Left cardiac atrium (tissue), 4 donors: ENCODE results near the gene DCST2. TPM values are rescaled to one million over a fixed set of nuclear protein-coding genes. Genes with fewer than 3 reads are reported as not detected.

ENCODE experiments used
- ATAC-seq, 2 donors: fragments of 200-7000 bp; cut with Tn5 transposase; one replicate each; pipeline ENCODE4 v1.9.1; 2020; ENCODE audit warnings: mild to moderate bottlenecking in 2 of 2, moderate library complexity in 2 of 2
- DNase-seq: peaks from one replicate; pipeline ENCODE4 v3.0.0-alpha.2; 2020
- intact Hi-C, 2 donors: fragments of 100-400 bp; cut with DNase I; formaldehyde crosslinking; loops; one replicate each; pipeline versions ENCODE4 v1.14.1 to v1.15.1; 2022 to 2023
- long read RNA-seq: library from polyadenylated mRNA; unstranded; transcript quantifications from one replicate; pipeline ENCODE4 v2.0.0, GENCODE V29; 2021
- total RNA-seq, 2 donors: library from RNA; stranded (reverse); fragmentation: NEBNext Ultra II Directional; extraction: Animal tissue kit (Norgen Biotek cat#: 25700); gene quantifications; one replicate each; pipeline ENCODE4 v1.2.1, GENCODE V29; 2021
- donor health status: DM: no; HTN: yes; CAD: no.
- donor health status: DM: no; HTN: yes; CAD: no; lungs with severe emphysema.
- donor health status: DM: yes; HTN: yes; CAD: no.
- donor health status: Dilated cardiomyopathy.

Gene DCST2
- total RNA-seq = under 1 TPM in 1 of 2 donors, not detected in 1; 0.59 TPM
- long read RNA-seq, partial matches to known transcripts = 0 of 1 reads
- long read RNA-seq, other reads (novel, unspliced or antisense) = 1 of 1 reads

GRCh38 chr1:155033524-155033923 is at the start of gene DCST2, which contains the start of gene DCST1:
Gene DCST2 (minus strand): TSS chr1:155033781. CDS start chr1:155033701, 80 bp downstream.
Gene DCST1 (plus strand): TSS chr1:155033824. CDS start chr1:155034037, 213 bp downstream.
- DNase-seq = no peak
- intact Hi-C loops = loop anchor here in 1 of 2 donors (10.0 kb wide), 1 partner anchor 129 kb away; no protein-coding TSS in a partner anchor
- ATAC-seq = no peak

- intact Hi-C loops = loop anchor here in 1 of 2 donors (5.0 kb wide), 1 partner anchor 36 kb away; no protein-coding TSS in a partner anchor
- DNase-seq = no peak
- ATAC-seq = no peak
Measured at GRCh38 chr1:155083052-155083541, 49.5 kb upstream of the DCST2 start.

- intact Hi-C loops = loop anchor here in 1 of 2 donors (5.0 kb wide), 1 partner anchor 35 kb away; no protein-coding TSS in a partner anchor
Measured at GRCh38 chr1:155082301-155083051, 48.9 kb upstream of the DCST2 start.

GRCh38 chr1:155081472-155082300 is 48.1 kb upstream of the DCST2 start:
- intact Hi-C loops = loop anchor here in 1 of 2 donors (5.0 kb wide), 1 partner anchor 34 kb away; no protein-coding TSS in a partner anchor
- DNase-seq = no peak
- ATAC-seq = no peak

More at GRCh38 chr1:155082301-155083051, 48.9 kb upstream of the DCST2 start:
- no peak for DNase-seq
- ATAC-seq = no peak

GRCh38 chr1:155080312-155081228 is 47.0 kb upstream of the DCST2 start:
- intact Hi-C loops = loop anchor here in 1 of 2 donors (5.0 kb wide), 1 partner anchor 33 kb away; no protein-coding TSS in a partner anchor
- ATAC-seq = no peak
- no peak for DNase-seq

GRCh38 chr1:155079487-155080311 is 46.1 kb upstream of the DCST2 start:
- DNase-seq (no peak), ATAC-seq (no peak)
- intact Hi-C loops = loop anchor here in 1 of 2 donors (5.0 kb wide), 1 partner anchor 32 kb away; no protein-coding TSS in a partner anchor

GRCh38 chr1:155079210-155079486 is 45.6 kb upstream of the DCST2 start:
- peak in 1 of 2 donors; percentile 6 for ATAC-seq
- intact Hi-C loops = no loop called here

GRCh38 chr1:155078469-155079209 is 45.1 kb upstream of the DCST2 start, which contains the start of gene EFNA3:
Gene EFNA3 (plus strand): TSS chr1:155078837. CDS start chr1:155078942, 105 bp downstream.
- DNase-seq = peak; percentile 82
- ATAC-seq = peak; percentile 87 to 91
- intact Hi-C loops = no loop called here

More at GRCh38 chr1:155079210-155079486, 45.6 kb upstream of the DCST2 start:
- DNase-seq = no peak

GRCh38 chr1:155077758-155078445 is 44.3 kb upstream of the DCST2 start:
- ATAC-seq (no peak), DNase-seq (no peak)
- intact Hi-C loops = no loop called here

GRCh38 chr1:155077346-155077745 is 43.8 kb upstream of the DCST2 start:
- DNase-seq (no peak), ATAC-seq (no peak)
- intact Hi-C loops = no loop called here

GRCh38 chr1:155076371-155076770 is 42.8 kb upstream of the DCST2 start:
- intact Hi-C loops = no loop called here
- DNase-seq (no peak), ATAC-seq (no peak)

GRCh38 chr1:155075535-155075934 is 42.0 kb upstream of the DCST2 start:
- ATAC-seq (no peak), DNase-seq (no peak)
- intact Hi-C loops = no loop called here

GRCh38 chr1:155073377-155074242 is 40.0 kb upstream of the DCST2 start:
- DNase-seq = no peak
- intact Hi-C loops = no loop called here
- no peak for ATAC-seq

GRCh38 chr1:155072531-155073289 is 39.1 kb upstream of the DCST2 start:
- no peak for ATAC-seq
- no peak for DNase-seq
- intact Hi-C loops = no loop called here

- intact Hi-C loops = no loop called here
- ATAC-seq = no peak
- DNase-seq = no peak
Measured at GRCh38 chr1:155071701-155072100, 38.1 kb upstream of the DCST2 start.
